Prostate gland (tissue), 2 donors: ENCODE measurements around the gene LSM2.

Source experiments
- POLR2AphosphoS5 ChIP-seq: sonication (generic); formaldehyde crosslinking; IDR thresholded peaks from one replicate; pipeline ENCODE4 v1.6.1; 2017; ENCODE audit warnings: antibody characterized with exemption
- TF ChIP-seq, protein P1 (sequence below), 4 experiments: fragments of 200-600 bp in 2 of 4; fragments of 450-650 bp in 2 of 4; sonication (generic) in 2 of 4; IDR thresholded peaks; 1 replicate in 3 of 4; 2 replicates in 1 of 4; pipeline ENCODE4 v1.5.1; 2016 to 2019; ENCODE audit warnings: antibody characterized with exemption in 4 of 4, mild to moderate bottlenecking in 2 of 4, moderate library complexity in 2 of 4

DNA sequence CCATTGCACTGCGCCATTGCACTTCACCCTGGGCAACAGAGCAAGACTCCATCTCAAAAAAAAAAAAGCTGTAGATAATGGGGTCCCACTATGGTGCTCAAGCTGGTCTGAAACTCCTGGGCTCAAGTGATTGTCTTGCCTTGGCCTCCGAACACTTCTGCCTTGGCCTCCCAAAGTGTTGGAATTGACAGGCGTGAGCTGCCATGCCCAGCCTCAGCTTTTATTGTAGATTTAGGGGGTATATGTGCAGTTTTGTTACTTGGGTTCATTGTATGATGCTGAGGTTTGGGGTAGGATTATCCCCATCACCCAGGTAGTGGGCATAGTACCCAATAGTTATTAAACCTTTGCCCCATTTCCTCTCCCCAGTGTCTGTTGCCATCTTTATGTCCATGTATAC, 32.2 kb upstream of the LSM2 start:
- TF ChIP-seq POLR2AphosphoS5, result no peak
- TF ChIP-seq, protein P1, sequence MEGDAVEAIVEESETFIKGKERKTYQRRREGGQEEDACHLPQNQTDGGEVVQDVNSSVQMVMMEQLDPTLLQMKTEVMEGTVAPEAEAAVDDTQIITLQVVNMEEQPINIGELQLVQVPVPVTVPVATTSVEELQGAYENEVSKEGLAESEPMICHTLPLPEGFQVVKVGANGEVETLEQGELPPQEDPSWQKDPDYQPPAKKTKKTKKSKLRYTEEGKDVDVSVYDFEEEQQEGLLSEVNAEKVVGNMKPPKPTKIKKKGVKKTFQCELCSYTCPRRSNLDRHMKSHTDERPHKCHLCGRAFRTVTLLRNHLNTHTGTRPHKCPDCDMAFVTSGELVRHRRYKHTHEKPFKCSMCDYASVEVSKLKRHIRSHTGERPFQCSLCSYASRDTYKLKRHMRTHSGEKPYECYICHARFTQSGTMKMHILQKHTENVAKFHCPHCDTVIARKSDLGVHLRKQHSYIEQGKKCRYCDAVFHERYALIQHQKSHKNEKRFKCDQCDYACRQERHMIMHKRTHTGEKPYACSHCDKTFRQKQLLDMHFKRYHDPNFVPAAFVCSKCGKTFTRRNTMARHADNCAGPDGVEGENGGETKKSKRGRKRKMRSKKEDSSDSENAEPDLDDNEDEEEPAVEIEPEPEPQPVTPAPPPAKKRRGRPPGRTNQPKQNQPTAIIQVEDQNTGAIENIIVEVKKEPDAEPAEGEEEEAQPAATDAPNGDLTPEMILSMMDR (IDR thresholded peaks at IDR 0.05), result no peak
